Body of pancreas (tissue), 4 donors: ENCODE measurements around the gene C1QTNF5. TPM values are rescaled to one million over a fixed set of nuclear protein-coding genes. Genes with fewer than 3 reads are reported as not detected.

Experiments
- ATAC-seq: fragments of 150-250 bp; one replicate; pipeline ENCODE4 v1.9.1; 2016
- DNase-seq, 4 donors: peaks; one replicate each; pipeline ENCODE4 v3.0.0-alpha.2; 2019
- H3K27ac ChIP-seq, 4 donors: fragments of 200-600 bp; sonication (generic); 1 replicate in 3 of 4; 2 replicates in 1 of 4; pipeline versions ENCODE4 v1.5.1 to v1.6.1; 2016 to 2019; ENCODE audit warnings: mild to moderate bottlenecking in 1 of 4, mixed read lengths in 1 of 4, moderate library complexity in 1 of 4
- H3K27me3 ChIP-seq, 2 donors: fragments of 200-600 bp; sonication (generic); one replicate each; pipeline ENCODE4 v1.6.0; 2016; ENCODE audit warnings: mild to moderate bottlenecking in 1 of 2
- H3K36me3 ChIP-seq, 2 donors: fragments of 200-600 bp; sonication (generic); replicated peaks in 1 of 2; 2 replicates each; pipeline ENCODE4 v1.5.1; 2016; ENCODE audit warnings: low read depth in 2 of 2; ENCODE audit not compliant: insufficient read depth in 1 of 2
- H3K4me1 ChIP-seq: fragments of 200-600 bp; sonication (generic); one replicate; pipeline ENCODE4 v1.6.0; 2016
- H3K4me3 ChIP-seq, 2 donors: fragments of 200-600 bp; sonication (generic); 1 replicate in 1 of 2; 2 replicates in 1 of 2; pipeline ENCODE4 v1.5.1; 2016 to 2019
- H3K9me3 ChIP-seq, 3 donors: fragments of 200-600 bp; sonication (generic); 1 replicate in 2 of 3; 2 replicates in 1 of 3; pipeline ENCODE4 v1.5.1; 2016
- CTCF ChIP-seq, 7 experiments: fragments of 450-650 bp in 4 of 7; fragments of 200-600 bp in 3 of 7; sonication (generic) in 3 of 7; IDR thresholded peaks; one replicate each; pipeline ENCODE4 v1.5.1; 2016 to 2019; ENCODE audit warnings: antibody characterized with exemption in 7 of 7
- POLR2A ChIP-seq, 3 donors: fragments of 450-650 bp; IDR thresholded peaks; one replicate each; pipeline ENCODE4 v1.6.1; 2016; ENCODE audit warnings: antibody characterized with exemption in 3 of 3, mild to moderate bottlenecking in 2 of 3
- WGBS, 2 donors: methylation state at CpG; one replicate each; pipeline ENCODE4 v1.1.5; 2017; 5-methylcytosine and 5-hydroxymethylcytosine counted together
- intact Hi-C: fragments of 100-400 bp; cut with DNase I; formaldehyde crosslinking; loops from one replicate; pipeline ENCODE4 v1.15.1; 2023
- total RNA-seq, 2 donors: library from RNA; depleted of rRNA; stranded (reverse); fragments of >200 nt; gene quantifications; one replicate each; pipeline ENCODE4 v1.1.0, GENCODE V29; 2016

Gene C1QTNF5
- total RNA-seq, 2 donors from 2014 or later = 28.8 to 54.1 TPM

- H3K27ac ChIP-seq = peak overlapping the region; percentile 69 to 85 (median 77)
- H3K36me3 ChIP-seq = no peaks in the 10 kb centered on the region
- WGBS, 2 donors = 30 to 42% methylated on average over 4 to 16 of the region's 16 CpGs
- no peaks in the 10 kb centered on the region for H3K9me3 ChIP-seq
- DNase-seq (peak in 3 of 4 donors; percentile 46 to 59 (median 55)), ATAC-seq (peak; percentile 19)
- intact Hi-C loops = no loop called here
- TF ChIP-seq CTCF (IDR thresholded peaks at IDR 0.05) (no peak), POLR2A (IDR thresholded peaks at IDR 0.05) (peak in 1 of 3 donors; percentile 6)
- H3K4me1 ChIP-seq = peaks cover 38% of the 10 kb centered on the region
- no peak overlapping the region for H3K4me3 ChIP-seq
- no peaks in the 10 kb centered on the region for H3K27me3 ChIP-seq
These were observed 739 bp upstream of the C1QTNF5 start for GRCh38 chr11:119341222-119342022.

DNA sequence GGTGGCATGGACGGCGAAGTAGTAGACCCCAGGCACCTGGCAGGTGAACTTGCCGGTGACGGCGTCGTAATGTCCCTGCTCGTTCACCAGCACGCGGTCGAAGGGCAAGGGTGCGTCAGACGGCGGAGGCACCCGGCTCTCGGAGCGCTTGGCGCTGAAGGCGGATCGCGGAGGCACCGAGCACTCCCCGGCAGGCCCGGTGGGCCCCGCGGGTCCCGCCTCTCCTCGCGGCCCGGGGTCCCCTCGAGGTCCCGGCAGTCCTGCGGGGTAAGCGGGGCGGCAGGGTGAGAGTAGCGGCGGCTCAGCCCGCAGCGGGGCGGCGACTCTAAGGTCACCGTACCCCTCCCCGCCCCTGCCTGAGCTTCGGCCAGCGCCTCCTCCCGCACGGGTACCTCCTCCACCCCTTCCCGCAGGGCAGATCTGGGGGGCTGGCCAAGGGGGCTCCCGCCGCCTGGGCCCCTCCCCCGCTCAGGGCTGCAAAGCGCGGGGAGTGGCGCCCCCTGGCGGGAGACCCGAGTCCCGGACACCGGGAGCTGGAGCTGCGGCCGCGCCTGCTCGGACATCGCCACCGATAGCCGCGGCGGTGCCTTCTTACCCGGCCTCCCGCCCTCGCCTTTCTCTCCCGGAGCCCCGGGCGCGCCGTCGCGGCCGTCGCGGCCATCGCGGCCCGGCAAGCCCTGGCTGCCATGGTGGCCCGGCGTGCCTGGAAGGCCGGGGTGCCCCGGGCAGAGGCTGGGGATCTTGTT, 921 bp downstream of the C1QTNF5 start:
- peaks cover 51% of the 10 kb centered on the region for H3K4me1 ChIP-seq
- no peaks in the 10 kb centered on the region for H3K9me3 ChIP-seq
- TF ChIP-seq CTCF (IDR thresholded peaks at IDR 0.05) = peak; percentile 73 to 92 (median 82)
- TF ChIP-seq POLR2A (IDR thresholded peaks at IDR 0.05) = peak in 1 of 3 donors; percentile 7
- DNase-seq = peak; percentile 69 to 79 (median 72)
- H3K27ac ChIP-seq = peak overlapping the region; percentile 69 to 85 (median 77)
- WGBS, 2 donors = 11 to 20% methylated on average over 1 to 46 of the region's 86 CpGs
- no peaks in the 10 kb centered on the region for H3K27me3 ChIP-seq
- no peak overlapping the region for H3K4me3 ChIP-seq
- intact Hi-C loops = loop anchor here (5.0 kb wide), 1 partner anchor 38 kb away; no protein-coding TSS in a partner anchor
- ATAC-seq = peak; percentile 62
- H3K36me3 ChIP-seq = no peaks in the 10 kb centered on the region

DNA sequence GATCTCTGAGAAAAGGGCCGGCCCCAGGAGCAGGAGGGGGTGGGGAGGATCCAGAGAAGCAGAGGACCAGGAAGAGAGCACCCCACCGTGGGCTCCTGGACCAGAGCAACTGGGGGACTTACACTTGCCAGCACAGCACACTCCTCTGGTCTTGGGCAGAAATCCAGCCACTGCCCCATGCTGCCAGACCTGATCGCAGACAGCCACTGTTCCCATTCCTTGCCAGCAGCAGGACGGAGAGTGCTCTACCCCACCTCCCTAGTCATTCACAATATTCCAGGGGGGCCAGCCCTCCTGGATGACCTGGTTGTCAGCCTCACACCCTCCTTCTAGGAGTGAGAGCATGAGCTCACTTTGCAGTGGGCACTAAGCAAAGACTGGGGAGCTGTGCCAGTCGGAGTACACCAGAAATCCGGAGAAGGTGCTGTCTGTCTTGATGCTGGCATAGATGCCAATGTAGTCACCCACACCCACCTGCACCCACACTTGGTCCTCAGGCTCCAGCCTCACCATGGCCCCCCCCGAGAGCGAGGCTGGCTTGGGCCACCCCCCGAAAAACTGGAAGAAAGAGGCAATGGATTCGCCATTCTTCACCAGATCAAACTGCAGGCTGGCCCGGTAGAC, 1.6 kb downstream of the C1QTNF5 start:
- no peak for TF ChIP-seq CTCF (IDR thresholded peaks at IDR 0.05)
- TF ChIP-seq POLR2A (IDR thresholded peaks at IDR 0.05) = no peak
- Histone ChIP-seq H3K4me3 (no peak overlapping the region), H3K9me3 (no peaks in the 10 kb centered on the region), H3K36me3 (no peaks in the 10 kb centered on the region), H3K27me3 (no peaks in the 10 kb centered on the region), H3K4me1 (peaks cover 52% of the 10 kb centered on the region), H3K27ac (peak overlapping the region in 3 of 4 donors; percentile 69 to 85 (median 75))
- WGBS, 2 donors = 64 to 70% methylated on average over 8 to 11 of the region's 11 CpGs
- peak in 1 of 4 donors; percentile 38 for DNase-seq
- intact Hi-C loops = loop anchor here (5.0 kb wide), 1 partner anchor 38 kb away; no protein-coding TSS in a partner anchor
- no peak for ATAC-seq

DNA sequence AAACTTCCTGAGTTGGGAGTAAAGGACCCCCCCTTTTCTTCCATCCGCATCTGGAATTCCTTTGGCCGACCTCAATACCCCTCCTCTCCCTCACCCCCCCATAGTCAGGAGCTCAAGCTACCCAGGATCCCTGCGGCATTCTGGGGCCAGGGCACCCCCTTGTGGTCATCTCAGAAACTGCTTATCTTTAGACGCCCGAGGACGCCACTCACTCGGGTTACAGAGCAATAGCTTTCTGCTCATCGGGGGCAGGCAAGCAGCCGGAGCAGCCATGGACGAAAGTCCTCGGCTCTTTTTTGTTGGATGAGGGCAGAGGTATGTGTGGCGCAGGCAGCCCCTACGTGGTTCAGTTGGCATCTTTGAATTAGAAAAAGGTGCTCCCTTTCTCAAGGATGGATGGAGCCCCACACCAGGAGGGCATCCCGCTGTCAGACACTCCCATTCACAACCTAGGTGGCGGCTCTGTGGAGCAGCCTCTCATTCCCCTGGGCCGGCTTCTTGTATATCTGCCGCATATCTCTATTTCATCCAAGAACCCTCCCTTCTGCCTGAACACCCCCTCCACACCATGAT, 2.3 kb downstream of the C1QTNF5 start:
- Histone ChIP-seq H3K4me3 (no peak overlapping the region), H3K27me3 (no peaks in the 10 kb centered on the region), H3K9me3 (no peaks in the 10 kb centered on the region), H3K27ac (peak overlapping the region in 1 of 4 donors; percentile 18), H3K36me3 (no peaks in the 10 kb centered on the region), H3K4me1 (peaks cover 56% of the 10 kb centered on the region)
- TF ChIP-seq POLR2A (IDR thresholded peaks at IDR 0.05) (no peak), CTCF (IDR thresholded peaks at IDR 0.05) (peak; percentile 55 to 82 (median 74))
- intact Hi-C loops = loop anchor here (5.0 kb wide), 1 partner anchor 39 kb away; no protein-coding TSS in a partner anchor
- WGBS, 2 donors = 16 to 20% methylated on average over 17 of the region's 17 CpGs
- DNase-seq (peak; percentile 68 to 75 (median 72)), ATAC-seq (peak; percentile 23)
